Cardiac fibroblast (primary cell): ENCODE results near the gene TUSC2.
"Not testable (repeated sequence)": the region's sequence is repeated elsewhere in the genome, so short reads cannot be mapped to it uniquely, and the experiment has no call there.

Source experiments
- DNase-seq, 2 donors: peaks; one replicate each; pipeline versions ENCODE4 v3.0.0 to v3.0.0-alpha.2; 2010; ENCODE audit warnings: low read depth in 2 of 2
- H3K4me3 ChIP-seq, 2 donors: replicated peaks in 1 of 2; 1 replicate in 1 of 2; 2 replicates in 1 of 2; pipeline ENCODE4 v1.5.1; 2011; ENCODE audit warnings: low read depth in 2 of 2, low read length in 2 of 2, mild to moderate bottlenecking in 2 of 2, moderate library complexity in 1 of 2
- TF ChIP-seq, protein P1 (sequence below): IDR thresholded peaks from one replicate; pipeline ENCODE4 v1.5.1; 2011; ENCODE audit warnings: low read depth, mild to moderate bottlenecking, low read length, inconsistent platforms

TUSC2 gene

DNA sequence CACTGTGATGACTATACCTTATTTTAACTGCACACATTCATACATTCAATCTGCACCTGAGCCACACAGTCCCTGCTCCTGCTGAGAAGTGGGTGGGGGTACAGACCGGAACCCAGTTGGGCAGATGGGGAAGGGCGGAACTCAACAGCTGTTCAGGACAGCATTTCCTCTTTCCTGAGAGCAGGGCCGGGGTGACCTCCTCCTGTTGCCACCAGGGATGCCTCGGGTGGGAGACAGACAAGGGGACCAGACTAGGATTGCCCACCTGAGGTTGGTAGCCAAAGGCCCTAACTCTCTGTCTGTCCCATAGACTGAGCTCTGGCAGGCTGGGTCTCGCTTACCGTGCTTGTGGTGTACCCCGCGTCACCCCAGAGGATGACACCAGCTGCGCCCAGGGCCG, 9.4 kb downstream of the TUSC2 start:
- no peak for DNase-seq
- H3K4me3 ChIP-seq, result no peak overlapping the region
- TF ChIP-seq, protein P1, sequence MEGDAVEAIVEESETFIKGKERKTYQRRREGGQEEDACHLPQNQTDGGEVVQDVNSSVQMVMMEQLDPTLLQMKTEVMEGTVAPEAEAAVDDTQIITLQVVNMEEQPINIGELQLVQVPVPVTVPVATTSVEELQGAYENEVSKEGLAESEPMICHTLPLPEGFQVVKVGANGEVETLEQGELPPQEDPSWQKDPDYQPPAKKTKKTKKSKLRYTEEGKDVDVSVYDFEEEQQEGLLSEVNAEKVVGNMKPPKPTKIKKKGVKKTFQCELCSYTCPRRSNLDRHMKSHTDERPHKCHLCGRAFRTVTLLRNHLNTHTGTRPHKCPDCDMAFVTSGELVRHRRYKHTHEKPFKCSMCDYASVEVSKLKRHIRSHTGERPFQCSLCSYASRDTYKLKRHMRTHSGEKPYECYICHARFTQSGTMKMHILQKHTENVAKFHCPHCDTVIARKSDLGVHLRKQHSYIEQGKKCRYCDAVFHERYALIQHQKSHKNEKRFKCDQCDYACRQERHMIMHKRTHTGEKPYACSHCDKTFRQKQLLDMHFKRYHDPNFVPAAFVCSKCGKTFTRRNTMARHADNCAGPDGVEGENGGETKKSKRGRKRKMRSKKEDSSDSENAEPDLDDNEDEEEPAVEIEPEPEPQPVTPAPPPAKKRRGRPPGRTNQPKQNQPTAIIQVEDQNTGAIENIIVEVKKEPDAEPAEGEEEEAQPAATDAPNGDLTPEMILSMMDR, result no peak

DNA sequence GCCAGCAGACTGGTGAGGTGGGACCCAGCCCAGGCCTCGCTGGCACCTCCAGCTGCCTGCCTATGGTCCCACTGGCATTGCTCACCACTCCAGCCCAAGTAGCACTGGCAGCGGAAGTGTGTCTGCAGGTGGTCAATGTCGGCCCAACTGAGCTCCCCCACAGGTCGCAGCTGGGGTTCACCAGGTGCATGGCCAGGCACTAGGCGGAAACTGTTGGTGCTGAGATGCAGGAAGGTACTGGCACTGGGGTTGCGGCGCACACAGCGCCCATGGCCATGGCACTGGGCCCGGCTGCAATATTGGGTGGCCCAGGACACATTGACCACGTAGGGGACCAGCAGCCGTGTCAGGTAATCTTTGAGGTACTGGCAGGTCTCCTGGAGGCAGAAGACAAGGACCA, 9.9 kb downstream of the TUSC2 start:
- no peak overlapping the region for H3K4me3 ChIP-seq
- no peak for DNase-seq
- TF ChIP-seq, protein P1, result no peak

DNA sequence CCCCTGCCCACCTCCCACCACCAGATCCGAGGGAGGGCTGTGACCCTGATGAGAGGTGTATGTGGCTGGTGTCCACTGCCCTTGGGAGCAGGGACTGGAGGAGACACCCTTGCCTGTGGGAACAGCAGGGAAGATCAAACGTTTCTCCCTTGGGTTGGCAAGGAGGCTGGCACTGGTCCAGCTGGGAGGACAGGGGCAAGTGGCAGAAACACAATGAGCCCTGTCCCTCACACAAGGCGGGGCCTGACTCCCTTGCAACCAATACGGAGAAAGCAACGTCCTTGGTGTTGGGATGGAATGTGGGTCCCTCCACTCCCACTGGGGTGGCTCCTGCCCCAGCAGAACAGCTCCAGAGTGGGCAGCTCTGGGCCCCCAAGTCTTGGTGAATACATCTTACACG, 10.7 kb downstream of the TUSC2 start:
- no peak overlapping the region for H3K4me3 ChIP-seq
- no peak for DNase-seq
- TF ChIP-seq, protein P1, result no peak

DNA sequence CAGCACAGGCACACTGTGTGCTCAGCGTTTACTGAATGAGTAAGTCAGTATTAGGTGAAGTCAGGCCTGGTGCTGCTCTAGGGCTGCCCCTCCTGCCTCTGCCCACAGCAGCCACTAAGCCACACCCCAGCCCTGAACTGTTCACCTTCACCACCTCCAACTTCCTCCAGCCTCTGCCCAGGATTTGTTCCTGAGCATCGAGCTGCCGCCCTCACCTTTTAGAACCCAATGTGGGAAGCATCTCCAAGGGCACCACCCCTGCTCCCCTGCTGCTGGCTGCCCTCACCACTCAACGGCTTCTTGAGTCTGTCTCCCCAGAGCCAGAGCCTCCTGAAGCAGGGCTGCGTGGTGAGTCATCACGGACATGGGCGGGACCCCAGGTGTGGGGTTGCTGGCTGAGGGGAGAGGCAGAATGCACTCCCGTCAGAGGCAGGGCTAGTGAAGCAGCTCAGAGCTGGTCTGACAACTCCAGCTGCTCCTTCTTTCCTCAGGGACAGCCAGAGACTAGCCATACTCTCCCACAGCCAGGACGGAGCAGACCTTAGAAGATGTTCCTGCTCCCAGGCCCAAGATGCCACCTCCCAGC, 11.3 kb downstream of the TUSC2 start:
- TF ChIP-seq, protein P1, result no peak
- no peak overlapping the region for H3K4me3 ChIP-seq

DNA sequence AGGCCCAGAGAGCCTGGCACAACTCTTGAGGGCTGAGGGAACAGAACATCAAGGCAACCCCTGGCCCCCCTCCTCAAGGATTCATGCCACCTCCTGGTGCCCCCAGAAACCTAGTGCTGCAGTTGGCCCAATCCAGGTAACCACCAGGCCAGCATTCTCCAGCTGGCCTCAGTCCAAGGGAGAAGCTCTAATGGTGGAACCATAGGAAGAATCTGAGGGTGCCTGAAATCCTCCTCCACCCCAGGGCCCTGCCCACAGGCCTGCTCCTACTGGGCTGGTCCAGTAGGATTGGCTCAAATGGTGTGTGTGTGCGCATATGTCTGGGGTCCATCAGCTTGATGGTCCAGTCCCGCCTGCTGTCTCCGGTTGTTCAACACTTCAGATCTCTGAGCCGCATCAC, 13.2 kb downstream of the TUSC2 start:
- TF ChIP-seq, protein P1, result no peak
- H3K4me3 ChIP-seq, result no peak overlapping the region
- DNase-seq, result no peak

More for the DNA sequence above, 11.3 kb downstream of the TUSC2 start:
- DNase-seq, result peak in 1 of 2 donors; percentile 40

DNA sequence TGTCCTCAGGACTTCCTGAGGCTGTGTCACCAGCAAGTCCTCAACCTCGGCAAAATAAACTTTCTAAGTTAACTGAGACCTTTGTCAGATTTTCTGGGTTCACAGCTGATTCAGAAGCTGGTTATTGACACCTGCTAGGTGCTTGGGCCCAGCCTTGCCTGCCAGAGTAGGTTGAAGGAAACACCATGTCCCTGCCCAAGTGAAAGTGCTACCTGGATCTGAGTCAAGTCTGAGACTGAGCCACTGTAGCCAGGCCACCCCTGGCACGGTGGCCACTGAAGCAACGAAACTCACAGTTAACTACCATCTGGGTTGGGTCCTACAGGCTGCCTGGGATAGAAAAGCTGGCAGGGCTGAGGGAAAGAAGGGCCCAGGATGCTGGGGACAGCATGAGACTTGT, 13.7 kb downstream of the TUSC2 start:
- TF ChIP-seq, protein P1, result no peak
- DNase-seq, result no peak
- no peak overlapping the region for H3K4me3 ChIP-seq

DNA sequence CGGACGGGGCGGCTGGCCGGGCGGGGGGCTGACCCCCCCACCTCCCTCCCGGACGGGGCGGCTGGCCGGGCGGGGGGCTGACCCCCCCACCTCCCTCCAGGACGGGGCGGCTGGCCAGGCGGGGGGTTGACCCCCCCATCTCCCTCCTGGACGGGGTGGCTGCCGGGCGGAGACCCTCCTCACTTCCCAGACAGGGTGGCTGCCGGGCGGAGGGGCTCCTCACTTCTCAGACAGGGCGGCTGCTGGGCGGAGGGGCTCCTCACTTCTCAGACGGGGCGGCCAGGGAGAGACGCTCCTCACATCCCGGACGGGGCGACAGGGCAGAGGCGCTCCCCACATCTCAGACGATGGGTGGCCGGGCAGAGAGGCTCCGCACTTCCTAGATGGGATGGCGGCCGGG, 16.0 kb downstream of the TUSC2 start:
- H3K4me3 ChIP-seq, DNase-seq: not testable (repeated sequence)
